ENCODE results near the gene PRSS2. TPM values are rescaled to one million over a fixed set of nuclear protein-coding genes. Genes with fewer than 3 reads are reported as not detected.

PRSS2 gene
- total and polyA plus RNA-seq, 12 donors, result 0.93 to 8.2 (median 6.3) TPM; not detected in 4

- TF ChIP-seq CTCF (IDR thresholded peaks at IDR 0.05), result no peak
- H3K27ac ChIP-seq, result peak overlapping the region in 1 of 10 donors; percentile 76
- 78 to 87% methylated on average over 1 of the region's 1 CpG for WGBS, 2 donors
- peaks cover 0 to 52% (median 28%) of the 10 kb centered on the region in 7 donors for H3K27me3 ChIP-seq
- intact Hi-C loops (cut with DNase I), result no loop called here
- H3K4me3 ChIP-seq, result peak overlapping the region in 1 of 10 donors; percentile 35
- no peak for DNase-seq
- H3K36me3 ChIP-seq, result no peaks in the 10 kb centered on the region
- ATAC-seq, result no peak
- no peaks in the 10 kb centered on the region for H3K4me1 ChIP-seq
- H3K9me3 ChIP-seq, result no peaks in the 10 kb centered on the region
These were observed 19.8 kb downstream of the PRSS2 start for GRCh38 chr7:142790555-142790954.

- H3K27me3 ChIP-seq, result peaks cover 4 to 58% (median 37%) of the 10 kb centered on the region in 7 donors
- no peak for ATAC-seq
- intact Hi-C loops (cut with DNase I), result no loop called here
- no peaks in the 10 kb centered on the region for H3K36me3 ChIP-seq
- no peak for DNase-seq
- no peak overlapping the region for H3K4me3 ChIP-seq
- WGBS, 2 donors, result 77 to 82% methylated on average over 7 of the region's 7 CpGs
- H3K4me1 ChIP-seq, result peaks cover 0 to 3% (median 2%) of the 10 kb centered on the region in 9 donors
- no peak for TF ChIP-seq CTCF (IDR thresholded peaks at IDR 0.05)
- no peaks in the 10 kb centered on the region for H3K9me3 ChIP-seq
- H3K27ac ChIP-seq, result peak overlapping the region in 1 of 10 donors; percentile 76
These were observed 20.7 kb downstream of the PRSS2 start for GRCh38 chr7:142791502-142791901.

- DNase-seq, result no peak
- 94 to 100% methylated on average over 1 of the region's 1 CpG for WGBS, 2 donors
These were observed 21.4 kb downstream of the PRSS2 start for GRCh38 chr7:142792129-142792528.

GRCh38 chr7:142792593-142792992 is 21.8 kb downstream of the PRSS2 start:
- Histone ChIP-seq H3K36me3 (no peaks in the 10 kb centered on the region), H3K27ac (peak overlapping the region in 1 of 10 donors; percentile 59), H3K4me3 (no peak overlapping the region), H3K4me1 (peaks cover 8 to 14% (median 13%) of the 10 kb centered on the region in 9 donors), H3K9me3 (no peaks in the 10 kb centered on the region), H3K27me3 (peaks cover 15 to 69% (median 48%) of the 10 kb centered on the region in 7 donors)
- no peak for TF ChIP-seq CTCF (IDR thresholded peaks at IDR 0.05)
- WGBS, 2 donors, result 79 to 92% methylated on average over 2 of the region's 2 CpGs
- intact Hi-C loops (cut with DNase I), result no loop called here
- ATAC-seq (no peak), DNase-seq (no peak)

More at GRCh38 chr7:142792129-142792528, 21.4 kb downstream of the PRSS2 start:
- H3K27ac ChIP-seq, result peak overlapping the region in 1 of 10 donors; percentile 59
- no peak for ATAC-seq
- no peaks in the 10 kb centered on the region for H3K9me3 ChIP-seq
- H3K27me3 ChIP-seq, result peaks cover 10 to 64% (median 44%) of the 10 kb centered on the region in 7 donors
- H3K4me3 ChIP-seq, result no peak overlapping the region
- H3K4me1 ChIP-seq, result peaks cover 4 to 10% (median 9%) of the 10 kb centered on the region in 9 donors
- intact Hi-C loops (cut with DNase I), result no loop called here
- TF ChIP-seq CTCF (IDR thresholded peaks at IDR 0.05), result no peak
- H3K36me3 ChIP-seq, result no peaks in the 10 kb centered on the region
